Measurements from ENCODE around the gene GLT8D2. TPM values are rescaled to one million over a fixed set of nuclear protein-coding genes. Genes with fewer than 3 reads are reported as not detected.

Gene GLT8D2
- total and polyA plus RNA-seq, 2 experiments from 2014 or later, result 4.2 to 8.5 TPM

DNA sequence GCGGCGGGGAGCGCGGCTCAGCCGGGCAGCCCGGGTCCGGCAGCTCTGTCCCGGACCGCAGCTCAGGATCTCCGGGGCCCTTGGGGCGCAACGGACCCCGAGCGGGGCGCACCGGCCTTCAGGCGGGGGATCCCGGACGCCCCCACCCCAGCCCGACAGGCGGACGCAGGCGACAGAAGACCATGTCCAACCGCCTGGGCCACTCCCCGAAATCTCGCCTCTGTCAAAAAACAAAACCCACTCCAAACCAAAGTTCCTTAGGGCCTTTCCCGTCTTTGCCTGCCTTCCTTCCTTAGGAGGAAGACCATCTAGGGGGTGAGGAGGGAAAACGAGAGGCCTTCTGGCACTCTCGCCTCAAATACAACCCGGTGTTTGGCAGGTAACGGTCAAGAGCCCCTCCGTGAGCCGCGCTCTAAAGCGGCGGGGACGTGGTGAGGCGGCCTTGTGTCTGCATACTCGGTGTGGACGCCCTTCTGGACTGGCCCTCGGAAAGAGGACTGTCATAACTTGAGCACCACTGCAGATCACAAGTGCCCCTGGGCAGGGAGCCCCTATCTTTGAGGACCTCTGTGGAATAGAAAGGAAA, 14.9 kb upstream of the GLT8D2 start (continued):
- TF ChIP-seq CREB1 (CRISPR knock-in tag; IDR thresholded peaks at IDR 0.05; ENCODE audit: low read depth), result no peak
- TF ChIP-seq EZH2 (IDR thresholded peaks at IDR 0.05; ENCODE audit: low read depth, unreplicated experiment), result no peak

DNA sequence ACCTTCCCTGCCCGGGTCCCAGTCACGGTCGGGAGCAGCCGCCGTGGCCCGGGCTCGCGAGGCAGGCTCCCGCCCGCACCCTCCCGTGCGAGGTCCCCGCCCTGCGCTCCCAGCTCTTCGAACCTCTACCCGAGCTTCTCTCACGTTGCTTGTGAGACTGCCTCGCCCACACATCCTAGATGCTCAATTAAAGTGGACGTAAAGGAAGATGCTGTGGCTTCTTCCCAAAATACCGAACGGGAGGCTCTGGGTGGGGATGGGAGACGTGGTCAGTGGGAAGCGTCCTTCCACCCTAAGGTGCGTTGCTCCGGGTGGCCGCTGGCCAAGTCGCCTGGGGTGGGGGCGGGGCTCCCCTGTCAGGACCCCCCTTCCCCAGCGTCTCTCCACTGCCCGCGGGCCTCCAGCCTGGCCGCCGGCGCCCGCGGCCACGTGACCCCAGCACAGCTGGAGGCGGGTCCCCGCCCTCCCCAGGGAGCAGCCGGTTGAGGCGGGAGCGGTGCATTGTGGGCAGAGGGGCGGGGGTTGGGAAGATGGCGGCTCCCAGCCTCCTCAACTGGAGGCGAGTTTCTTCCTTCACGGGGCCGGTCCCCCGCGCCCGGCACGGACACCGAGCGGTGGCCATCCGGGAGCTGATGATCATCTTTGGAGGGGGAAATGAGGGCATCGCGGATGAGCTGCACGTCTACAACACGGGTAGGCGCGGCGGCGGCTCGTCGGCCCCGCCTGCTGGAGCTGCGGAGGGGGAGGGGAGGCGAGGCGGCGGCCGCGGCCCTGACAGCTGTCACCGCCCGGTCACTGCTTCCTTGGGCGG, 14.2 kb upstream of the GLT8D2 start, which contains the start of gene HCFC2:
TSS of gene HCFC2 (plus strand) at position 501 of the 811 bp plus-strand sequence. CDS start at position 531, 30 bp downstream.
- Histone ChIP-seq H3K9me2 (ENCODE audit: insufficient read depth) (no peaks in the 10 kb centered on the region), H4K20me1 (replicated peaks; ENCODE audit: insufficient read depth) (no peaks in the 10 kb centered on the region), H3K4me3 (peak within 1 kb of the TSS; percentile 96), H3K4me1 (ENCODE audit: insufficient read depth) (peaks cover 7% of the 10 kb centered on the region; the same call in 1 of the 2 replicates), H3K27ac (ENCODE audit: low read depth) (0 out of 2 replicates have a peak within 1 kb of the TSS, but pooled peaks have one; percentile 76), H3K27me3 (ENCODE audit: insufficient read depth) (peaks cover 18% of the 10 kb centered on the region), H3K79me2 (replicated peaks; ENCODE audit: insufficient read depth) (no peaks in the 10 kb centered on the region), H3F3A (replicated peaks; ENCODE audit: low read depth) (peaks cover 4% of the 10 kb centered on the region; the same call in 1 of the 2 replicates), H2AFZ (peak within 1 kb of the TSS; percentile 100), H3K36me3 (ENCODE audit: insufficient read depth) (no peaks in the 10 kb centered on the region), H3K4me2 (peak within 1 kb of the TSS; percentile 95)
- Mint-ChIP-seq H3K27ac (no peak within 1 kb of the TSS), H3K4me1 (no peaks in the 10 kb centered on the region; the same call in 2 of the 3 replicates), H3K4me3 (peak within 1 kb of the TSS; percentile 90), H3K36me3 (ENCODE audit: low read depth) (no peaks in the 10 kb centered on the region), H3K27me3 (ENCODE audit: insufficient read depth, low read depth, poor library complexity) (peaks cover 14% of the 10 kb centered on the region), H3K9me3 (no peaks in the 10 kb centered on the region)
- peak; percentile 91 for ATAC-seq
- peak; percentile 89 for DNase-seq (ENCODE audit: low spot score)
- TF ChIP-seq STAT1 (IDR thresholded peaks at IDR 0.05; ENCODE audit: unreplicated experiment), result no peak
- TF ChIP-seq, protein P1, sequence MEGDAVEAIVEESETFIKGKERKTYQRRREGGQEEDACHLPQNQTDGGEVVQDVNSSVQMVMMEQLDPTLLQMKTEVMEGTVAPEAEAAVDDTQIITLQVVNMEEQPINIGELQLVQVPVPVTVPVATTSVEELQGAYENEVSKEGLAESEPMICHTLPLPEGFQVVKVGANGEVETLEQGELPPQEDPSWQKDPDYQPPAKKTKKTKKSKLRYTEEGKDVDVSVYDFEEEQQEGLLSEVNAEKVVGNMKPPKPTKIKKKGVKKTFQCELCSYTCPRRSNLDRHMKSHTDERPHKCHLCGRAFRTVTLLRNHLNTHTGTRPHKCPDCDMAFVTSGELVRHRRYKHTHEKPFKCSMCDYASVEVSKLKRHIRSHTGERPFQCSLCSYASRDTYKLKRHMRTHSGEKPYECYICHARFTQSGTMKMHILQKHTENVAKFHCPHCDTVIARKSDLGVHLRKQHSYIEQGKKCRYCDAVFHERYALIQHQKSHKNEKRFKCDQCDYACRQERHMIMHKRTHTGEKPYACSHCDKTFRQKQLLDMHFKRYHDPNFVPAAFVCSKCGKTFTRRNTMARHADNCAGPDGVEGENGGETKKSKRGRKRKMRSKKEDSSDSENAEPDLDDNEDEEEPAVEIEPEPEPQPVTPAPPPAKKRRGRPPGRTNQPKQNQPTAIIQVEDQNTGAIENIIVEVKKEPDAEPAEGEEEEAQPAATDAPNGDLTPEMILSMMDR (conservative IDR thresholded peaks at IDR 0.05; ENCODE audit: low read depth in 2 of 2), result no peak
- TF ChIP-seq ETS1 (IDR thresholded peaks at IDR 0.05), result peak; percentile 48; the same call in 1 of the 2 replicates
- TF ChIP-seq JUNB (IDR thresholded peaks at IDR 0.05; ENCODE audit: unreplicated experiment), result no peak
- 0 out of 2 replicates have a peak, but pooled peaks have one; percentile 8 for TF ChIP-seq CREB1 (CRISPR knock-in tag; IDR thresholded peaks at IDR 0.05; ENCODE audit: low read depth)
- no peak for TF ChIP-seq ZNF462 (CRISPR knock-in tag; IDR thresholded peaks at IDR 0.05)
- TF ChIP-seq POLR2AphosphoS5 (IDR thresholded peaks at IDR 0.05; ENCODE audit: low read depth), result peak; percentile 49; the same call in 1 of the 2 replicates
- TF ChIP-seq ZNF331 (CRISPR knock-in tag; IDR thresholded peaks at IDR 0.05; ENCODE audit: low read depth), result no peak
- TF ChIP-seq EZH2 (IDR thresholded peaks at IDR 0.05; ENCODE audit: low read depth, unreplicated experiment), result no peak
